Activated CD8-positive, alpha-beta memory T cell treated with anti-CD3 and anti-CD28 coated beads, Interleukin-2, amount 50 U/mL, for 24 hours (primary cell): Measurements from ENCODE around the gene NCKAP5.

ENCODE experiments used
- DNase-seq: peaks from one replicate; pipeline ENCODE4 v3.0.0-alpha.2; 2020; ENCODE audit errors: extremely low read depth

The NCKAP5 gene

DNA sequence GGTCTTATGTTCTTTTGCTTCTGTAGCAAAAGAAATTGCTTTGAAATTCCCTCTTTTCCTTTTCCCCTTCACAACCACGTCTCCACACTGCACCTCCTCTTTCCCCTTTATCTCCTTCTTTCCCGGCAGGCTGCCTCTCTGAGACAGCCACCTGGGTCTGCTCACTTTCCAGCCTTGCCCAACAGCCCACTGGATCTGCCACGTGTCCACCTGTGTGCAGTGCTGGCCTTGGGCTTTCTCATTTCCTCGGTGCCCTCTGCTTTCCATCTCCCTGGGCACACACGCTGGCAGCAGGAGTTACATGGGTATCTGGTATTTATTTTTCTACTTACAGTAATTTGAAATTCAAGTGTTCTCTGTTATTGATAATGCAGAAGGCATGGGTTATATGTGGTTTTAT, 684.8 kb downstream of the NCKAP5 start:
- DNase-seq, result no peak

DNA sequence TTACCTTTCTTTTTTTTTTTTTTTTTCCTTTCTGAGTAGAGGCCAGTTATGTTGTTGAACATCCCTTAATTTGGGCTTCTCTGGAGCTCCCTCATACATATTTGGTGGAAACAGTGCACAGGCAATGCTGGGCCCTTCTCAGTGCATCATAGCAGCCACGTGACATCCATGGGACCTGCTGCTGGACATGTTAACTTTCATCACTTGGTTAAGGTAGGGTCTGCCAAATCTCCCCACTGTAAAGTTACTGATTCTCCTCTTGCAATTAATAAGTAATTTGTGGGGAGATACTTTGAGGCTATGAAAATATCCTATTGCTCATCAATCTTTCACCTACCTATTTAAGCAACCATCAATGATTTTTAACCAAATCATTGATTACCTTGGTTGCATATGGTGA, 686.7 kb downstream of the NCKAP5 start:
- no peak for DNase-seq

DNA sequence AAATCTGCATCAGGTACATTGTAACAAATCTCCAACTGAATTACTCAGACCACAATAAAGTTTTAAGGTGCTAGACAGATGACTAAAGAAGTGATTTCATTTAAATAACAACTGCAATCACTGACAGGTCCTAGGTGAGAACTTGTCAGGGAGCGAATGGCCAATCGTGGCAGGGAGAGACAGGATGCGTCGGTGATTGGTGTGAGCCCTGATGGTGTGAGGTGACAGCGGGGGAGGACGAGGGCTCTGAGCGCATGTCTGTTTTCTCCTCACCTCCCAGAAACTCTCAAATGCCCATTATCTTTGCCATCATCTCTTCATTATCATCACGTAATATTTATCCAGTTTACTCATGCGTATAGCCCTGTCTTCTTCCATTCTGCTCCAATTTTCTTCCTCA, 690.3 kb downstream of the NCKAP5 start:
- DNase-seq, result no peak

DNA sequence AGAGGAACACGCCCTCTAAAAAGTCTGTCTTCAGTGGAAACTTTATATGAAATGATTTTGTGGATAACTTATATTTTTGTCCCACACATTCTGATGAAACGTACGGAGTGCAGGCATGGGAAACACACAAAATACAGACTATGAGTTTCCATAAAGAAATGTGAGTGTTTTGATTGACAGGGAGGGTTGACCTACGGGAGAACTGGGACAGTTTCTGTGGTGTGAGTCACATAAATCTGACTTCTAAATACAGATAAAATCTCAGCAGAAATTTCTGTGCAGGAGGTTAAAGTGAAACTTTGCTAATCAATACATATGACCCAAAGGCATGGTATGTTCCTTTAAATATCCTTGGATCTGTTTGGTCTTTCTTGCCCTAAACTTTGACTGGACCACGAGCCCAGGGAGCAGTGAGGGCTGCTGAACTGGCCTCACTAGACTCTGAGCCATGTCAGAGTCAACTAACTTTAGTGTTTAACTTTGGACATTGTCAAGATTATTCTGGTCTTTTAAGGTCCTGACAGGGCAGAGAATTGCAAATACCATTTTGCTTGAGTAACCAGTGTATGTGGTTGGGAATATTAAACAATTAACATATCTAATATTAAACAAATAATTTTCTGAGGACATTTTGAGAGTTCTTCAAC, 691.4 kb downstream of the NCKAP5 start:
- no peak for DNase-seq

DNA sequence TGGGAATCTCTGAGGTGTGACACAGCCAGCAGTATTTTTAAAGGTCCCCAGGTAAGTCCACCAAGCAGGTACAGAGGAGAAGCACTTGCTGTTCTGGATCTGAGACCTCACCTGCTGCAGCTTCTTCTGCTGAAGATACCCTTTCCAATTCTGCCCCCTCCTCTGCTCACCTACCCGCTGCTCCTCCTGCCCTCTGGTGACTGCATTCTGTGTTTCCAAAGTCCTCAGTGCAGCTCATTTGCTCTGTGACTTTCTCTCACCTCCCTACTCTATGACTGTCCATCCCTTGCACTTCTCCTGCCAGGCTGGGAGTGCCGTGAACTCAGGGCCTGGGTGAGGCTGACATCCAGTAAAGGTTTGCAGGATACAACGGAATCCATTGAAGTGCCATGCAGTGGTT, 693.1 kb downstream of the NCKAP5 start:
- DNase-seq, result no peak

DNA sequence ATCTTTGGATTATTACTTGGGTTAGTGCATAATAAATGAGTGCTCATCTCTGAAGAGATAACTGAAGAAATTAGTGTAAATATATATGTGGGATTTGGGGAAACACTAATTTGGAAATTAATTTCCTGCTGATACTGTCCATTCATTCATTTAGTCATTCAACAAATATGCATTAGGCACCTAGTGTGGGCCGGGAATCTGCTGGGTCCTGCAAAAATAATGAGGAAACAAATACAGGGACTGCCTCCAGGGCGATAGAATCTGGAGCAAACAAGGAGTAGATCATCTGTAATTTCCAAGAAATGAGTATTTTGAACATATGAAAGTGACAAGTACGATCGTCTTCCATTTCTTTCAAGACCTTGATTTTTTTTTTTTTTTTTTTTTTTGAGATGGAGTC, 694.5 kb downstream of the NCKAP5 start:
- no peak for DNase-seq

DNA sequence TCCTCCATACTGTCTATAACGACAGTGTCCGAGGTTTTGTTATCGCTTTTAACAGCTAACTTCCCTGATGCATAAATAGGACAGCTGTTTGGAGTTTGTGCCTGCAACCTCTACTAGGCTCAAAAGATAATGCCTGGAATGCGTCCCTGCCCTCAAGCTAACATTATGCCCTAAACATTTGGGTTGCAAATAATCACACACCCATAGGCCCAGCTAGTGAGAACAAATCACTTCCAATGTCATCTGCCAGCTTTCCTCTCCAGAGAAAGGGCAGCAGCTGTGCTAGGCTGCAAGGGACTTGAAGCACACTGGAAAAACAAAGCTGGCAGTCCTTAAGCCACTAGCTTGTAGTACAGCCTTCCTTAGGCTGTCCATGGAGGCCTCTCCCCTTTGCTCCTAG, 696.4 kb downstream of the NCKAP5 start:
- DNase-seq, result no peak

DNA sequence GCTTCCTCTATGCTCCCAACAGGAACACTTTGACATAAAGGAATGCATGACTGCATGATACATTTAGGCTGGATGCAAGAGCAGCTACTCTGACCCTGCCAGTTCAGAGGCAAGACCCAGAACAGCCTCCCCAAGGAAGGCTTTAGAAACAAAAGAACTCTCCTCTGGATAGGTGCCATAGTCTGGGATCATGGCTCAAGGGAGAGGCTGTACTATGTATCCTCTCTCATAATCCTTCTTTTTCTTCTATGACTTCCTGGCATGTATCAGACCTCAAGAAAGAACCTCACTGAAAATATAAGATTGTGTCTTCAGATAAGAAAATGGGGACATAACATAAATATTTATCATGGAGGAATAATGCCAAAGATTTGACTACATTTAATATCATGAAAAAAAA, 704.3 kb downstream of the NCKAP5 start:
- no peak for DNase-seq

DNA sequence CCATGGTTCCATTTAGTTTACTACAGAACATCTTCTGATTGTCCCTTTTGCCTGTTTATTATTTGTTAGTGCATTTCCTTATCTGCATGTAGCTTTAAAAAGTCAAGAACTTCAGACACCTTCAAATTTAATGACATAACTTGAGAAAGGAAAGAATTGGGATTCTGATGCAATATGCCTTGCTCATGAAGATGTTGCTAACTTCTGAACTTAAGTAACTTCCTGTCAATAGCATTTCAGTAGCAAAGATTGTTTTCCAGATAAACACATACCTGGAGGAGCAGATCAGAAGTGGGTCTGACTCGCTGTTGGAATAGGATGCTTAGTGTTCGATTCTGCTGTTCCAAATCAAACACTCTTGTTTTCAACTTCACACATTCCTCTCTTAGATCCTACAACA, 708.0 kb downstream of the NCKAP5 start:
- DNase-seq, result no peak

DNA sequence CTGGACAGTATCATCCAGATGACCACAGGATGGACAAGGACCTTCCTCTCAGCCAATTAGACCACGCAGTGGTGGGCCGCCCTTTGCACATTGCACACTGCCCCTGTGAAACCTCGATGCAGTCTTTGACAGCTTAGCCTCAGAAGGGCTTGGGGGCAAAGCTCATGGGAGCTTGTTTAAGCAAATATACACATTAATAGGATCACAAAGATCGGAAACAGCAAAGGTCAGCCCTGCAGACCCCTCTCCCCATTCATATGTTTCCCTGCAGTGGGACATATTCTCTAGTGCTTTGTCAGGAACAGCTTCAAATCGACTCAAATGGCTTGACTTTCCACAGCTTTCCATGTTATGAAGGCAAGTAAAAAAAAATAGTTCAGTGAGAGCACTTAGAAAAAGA, 708.7 kb downstream of the NCKAP5 start:
- DNase-seq, result no peak

DNA sequence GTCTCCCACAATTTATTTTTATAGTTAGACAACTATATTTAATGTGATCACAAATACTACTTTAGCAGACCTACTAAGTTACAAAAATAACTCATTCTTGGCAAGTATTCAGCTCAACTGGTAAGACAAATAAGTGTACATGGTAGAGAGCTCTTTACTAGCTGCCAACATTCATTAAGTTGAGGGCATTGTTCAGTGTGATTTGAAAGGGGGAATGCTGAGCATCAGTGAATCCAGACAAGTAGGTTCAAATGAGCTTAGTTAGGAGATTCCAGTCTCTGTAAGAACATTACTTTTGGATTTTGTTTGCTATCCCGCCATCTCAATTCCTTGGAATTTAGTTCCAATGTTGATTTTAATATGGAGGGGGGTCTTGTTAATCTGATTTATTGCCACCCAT, 710.9 kb downstream of the NCKAP5 start:
- no peak for DNase-seq

DNA sequence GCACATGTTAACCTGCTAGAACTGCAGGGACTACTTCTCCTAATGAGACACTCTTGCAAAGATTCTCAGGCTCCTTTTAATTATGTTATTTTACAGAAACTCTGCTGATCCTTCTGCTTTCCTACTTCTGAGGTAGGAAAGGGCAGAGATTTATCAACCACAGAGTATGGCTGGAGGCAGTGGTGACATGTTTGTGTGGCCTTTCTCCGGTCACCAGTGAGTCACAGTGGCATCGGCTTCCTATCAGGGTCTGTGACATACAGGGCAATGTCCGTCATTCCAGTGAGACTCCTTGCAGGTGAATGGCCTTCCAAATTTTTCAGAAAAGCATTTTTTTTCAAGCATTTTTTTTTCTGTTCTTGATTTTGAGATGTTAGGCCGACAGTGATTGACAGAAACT, 717.6 kb downstream of the NCKAP5 start:
- no peak for DNase-seq

DNA sequence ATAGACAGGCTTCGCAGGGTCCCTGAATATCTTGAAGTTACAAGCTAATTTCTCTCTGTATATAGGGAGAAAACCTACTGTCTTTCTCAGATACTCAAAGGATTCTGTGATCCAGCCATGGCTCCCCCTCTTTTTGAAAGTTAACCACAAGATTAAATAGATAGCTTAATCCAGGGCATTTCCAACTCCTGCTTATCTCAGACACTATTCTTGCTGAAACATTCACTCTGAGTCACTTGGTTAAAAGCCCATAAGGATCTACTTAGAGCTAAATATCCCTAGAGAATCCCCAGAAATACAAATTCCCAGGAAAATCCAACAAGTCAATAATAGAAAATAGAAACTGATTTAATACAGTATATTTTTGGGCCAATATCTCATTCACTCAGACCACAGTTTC, 719.1 kb downstream of the NCKAP5 start:
- no peak for DNase-seq

DNA sequence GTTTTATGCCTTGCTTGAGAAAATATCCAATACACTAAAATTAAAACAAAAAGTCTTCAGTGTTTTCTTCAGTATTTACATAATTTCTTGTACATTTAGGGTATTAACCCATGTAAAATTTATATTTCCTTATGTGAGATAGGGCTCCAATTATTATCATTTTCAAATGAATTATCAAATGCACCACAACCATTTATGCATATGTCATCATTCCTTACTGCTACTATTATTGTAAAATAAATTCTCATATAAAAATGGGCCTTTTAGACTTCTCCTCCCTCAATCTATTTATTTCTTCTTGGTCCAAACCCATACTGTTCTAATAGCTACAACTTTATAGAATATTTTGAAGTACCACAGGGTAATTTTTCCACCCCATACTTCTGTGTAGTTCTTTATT, 722.9 kb downstream of the NCKAP5 start:
- DNase-seq, result no peak

DNA sequence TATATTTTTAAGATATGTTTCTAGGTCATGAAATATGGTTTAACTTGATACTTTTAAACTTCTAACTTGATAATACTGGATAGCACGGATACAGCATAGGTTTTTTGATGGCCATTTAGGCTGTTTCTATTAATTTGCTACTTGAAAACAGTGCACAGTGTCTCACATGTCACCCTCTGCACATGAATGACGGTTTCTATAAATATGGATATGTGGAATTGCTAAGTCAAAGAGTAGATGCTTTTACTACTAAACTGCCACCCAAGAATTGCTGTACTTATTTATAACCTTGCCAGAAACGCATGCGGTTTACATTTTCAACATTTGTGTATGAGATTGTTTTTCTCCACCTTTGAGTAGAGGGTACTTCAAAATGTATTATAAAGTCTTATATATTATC, 723.7 kb downstream of the NCKAP5 start:
- no peak for DNase-seq

DNA sequence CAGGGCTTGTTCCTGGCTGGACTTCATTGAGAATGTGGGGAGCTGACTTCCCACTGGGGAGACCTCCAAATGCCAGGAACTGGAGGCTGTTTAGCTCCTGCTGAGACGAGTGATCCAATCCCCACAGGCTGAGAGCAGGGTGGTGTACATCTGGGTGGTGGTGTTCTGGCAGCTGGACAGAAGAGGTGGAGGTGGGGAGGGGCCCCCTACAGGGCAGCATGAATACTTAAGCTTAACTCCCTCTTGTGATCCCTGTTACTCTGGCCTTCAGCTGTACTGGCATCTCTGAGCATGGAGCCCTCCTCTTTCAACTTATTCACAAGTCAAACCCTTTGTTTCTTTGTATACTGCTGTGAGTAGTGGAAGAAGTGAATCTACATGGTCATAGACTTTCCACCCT, 730.5 kb downstream of the NCKAP5 start:
- DNase-seq, result no peak

DNA sequence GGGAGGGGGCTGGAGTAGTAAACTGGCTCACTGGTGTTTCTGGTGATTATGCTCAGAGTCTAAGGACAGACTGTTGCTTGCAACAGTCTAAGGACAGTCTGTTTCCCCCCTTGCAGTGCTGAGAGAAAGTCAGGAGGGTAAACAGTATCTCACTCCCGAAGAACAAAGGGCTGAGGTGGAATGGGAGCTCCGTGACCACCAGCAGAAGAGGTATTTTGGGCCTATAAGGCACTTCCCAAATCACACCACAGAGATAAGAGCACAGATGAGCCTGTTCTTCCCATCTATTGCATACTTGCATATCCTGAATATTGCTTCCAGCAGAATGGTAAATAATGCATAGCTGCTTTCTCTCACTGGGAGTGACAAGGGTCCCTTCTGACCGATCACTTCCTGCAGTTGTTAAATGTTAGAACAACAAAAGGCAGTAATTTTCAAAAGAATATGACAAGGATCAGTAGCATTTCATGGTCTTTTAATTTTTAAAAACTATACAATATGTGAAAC, 737.9 kb downstream of the NCKAP5 start:
- no peak for DNase-seq

DNA sequence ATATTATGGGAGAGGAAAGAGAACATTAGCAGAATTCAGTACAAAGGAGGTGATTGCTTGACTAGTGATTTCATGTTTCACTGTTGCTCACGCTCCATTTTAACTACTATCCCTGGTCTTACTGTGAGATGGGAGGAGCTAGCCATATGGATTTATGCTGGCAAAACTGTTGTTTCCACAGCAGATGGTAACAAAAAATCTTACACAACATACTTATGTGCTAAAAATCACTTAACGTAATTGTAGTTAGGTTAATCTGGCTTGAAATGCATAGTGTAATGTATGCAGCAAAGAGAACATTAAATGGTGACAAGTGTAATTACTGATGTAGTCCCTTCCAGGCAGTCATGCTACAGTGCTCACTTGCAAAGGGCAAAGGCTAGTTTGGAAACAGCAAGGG, 742.7 kb downstream of the NCKAP5 start:
- DNase-seq, result no peak

DNA sequence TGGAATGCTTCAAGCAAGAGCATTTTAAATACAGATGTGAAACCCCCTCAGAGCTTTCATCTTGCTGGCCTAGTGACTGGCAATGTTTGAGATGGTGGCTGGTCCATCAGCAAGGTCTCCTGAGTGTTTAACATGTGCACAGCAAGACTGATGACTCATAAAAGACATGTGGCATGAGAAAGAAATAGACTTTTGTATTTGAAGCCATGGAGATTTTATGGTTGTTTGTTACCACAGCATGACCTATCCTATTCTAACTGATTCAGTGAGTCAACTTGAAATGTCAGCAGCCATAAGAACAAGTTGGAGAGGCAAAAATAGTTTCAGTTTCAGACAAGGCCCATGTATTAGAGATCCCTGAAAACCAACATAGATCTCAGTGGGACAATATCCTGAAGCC, 743.5 kb downstream of the NCKAP5 start:
- DNase-seq, result no peak

DNA sequence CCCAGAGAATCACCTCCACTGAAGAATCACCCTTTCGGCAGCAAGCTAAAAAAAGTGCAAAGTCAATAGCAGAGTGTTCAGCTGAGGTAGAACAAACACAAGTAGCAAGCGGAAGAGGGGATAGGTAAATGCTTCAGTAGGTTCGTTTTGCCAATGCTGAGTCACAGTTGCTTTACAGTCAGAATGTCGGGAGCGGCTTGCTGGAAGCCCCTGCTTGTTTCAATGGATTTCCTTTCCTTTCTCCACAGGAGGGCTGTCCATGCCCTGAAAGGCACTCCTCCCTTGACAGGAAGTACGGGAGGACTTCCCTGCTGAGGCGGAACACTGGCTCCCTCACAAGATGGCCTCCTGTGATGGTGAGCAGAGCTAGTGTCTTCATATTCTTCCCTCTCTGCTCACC, 752.0 kb downstream of the NCKAP5 start:
- DNase-seq, result no peak

DNA sequence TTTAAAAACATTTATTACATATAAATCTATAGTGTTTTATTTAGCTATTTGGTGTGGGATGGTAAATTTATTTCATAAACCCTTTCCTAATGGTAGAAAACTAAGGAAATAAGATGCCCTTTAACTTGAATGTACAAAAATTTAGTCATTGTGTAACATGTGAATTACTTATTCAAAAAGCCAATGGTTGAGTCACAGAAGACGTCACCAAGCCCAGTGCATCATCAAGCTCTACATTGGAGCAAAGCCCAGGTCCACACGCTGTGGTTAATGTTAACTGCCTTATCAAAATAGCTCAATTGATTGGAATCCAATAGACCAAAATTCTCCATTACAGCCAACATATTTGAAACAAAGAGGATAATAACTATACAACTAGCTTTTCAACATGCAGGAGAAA, 752.7 kb downstream of the NCKAP5 start:
- no peak for DNase-seq

DNA sequence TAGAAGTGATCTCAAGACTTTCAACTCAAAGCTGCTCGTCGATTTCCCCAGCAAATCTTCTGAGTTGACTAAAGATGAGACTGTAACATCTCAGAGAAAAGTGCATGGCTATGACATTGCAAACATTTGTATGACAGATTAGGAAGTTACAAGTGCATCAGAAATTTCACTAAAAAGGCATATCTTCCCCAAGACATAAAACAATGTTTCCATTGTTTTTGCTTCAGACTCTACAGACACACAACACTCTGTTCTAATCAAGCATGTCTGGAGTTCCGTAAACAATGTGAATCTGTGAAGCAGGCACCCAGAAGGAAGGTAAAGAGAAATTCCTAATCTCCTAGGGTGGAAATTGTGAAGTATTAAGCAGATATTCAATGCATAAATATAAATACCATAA, 753.6 kb downstream of the NCKAP5 start:
- DNase-seq, result no peak

DNA sequence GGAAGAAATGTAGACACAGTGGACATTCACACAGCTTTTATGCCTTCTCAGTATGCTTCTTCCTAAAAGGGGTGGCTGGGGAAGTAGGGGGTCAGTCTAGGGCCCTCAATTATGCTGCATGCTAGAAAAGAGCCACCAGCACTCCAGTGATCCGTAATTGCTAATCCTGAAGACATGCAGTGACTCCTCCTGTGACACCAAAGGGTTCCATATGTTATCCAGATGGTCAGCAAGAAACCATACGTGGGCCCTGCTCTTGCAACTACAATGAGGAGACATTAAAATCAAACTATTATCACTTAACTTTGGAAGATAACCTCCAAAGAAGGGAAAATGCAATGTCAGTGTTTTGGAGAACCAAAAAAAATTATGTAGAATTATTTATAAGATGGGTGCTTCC, 754.8 kb downstream of the NCKAP5 start:
- DNase-seq, result no peak

DNA sequence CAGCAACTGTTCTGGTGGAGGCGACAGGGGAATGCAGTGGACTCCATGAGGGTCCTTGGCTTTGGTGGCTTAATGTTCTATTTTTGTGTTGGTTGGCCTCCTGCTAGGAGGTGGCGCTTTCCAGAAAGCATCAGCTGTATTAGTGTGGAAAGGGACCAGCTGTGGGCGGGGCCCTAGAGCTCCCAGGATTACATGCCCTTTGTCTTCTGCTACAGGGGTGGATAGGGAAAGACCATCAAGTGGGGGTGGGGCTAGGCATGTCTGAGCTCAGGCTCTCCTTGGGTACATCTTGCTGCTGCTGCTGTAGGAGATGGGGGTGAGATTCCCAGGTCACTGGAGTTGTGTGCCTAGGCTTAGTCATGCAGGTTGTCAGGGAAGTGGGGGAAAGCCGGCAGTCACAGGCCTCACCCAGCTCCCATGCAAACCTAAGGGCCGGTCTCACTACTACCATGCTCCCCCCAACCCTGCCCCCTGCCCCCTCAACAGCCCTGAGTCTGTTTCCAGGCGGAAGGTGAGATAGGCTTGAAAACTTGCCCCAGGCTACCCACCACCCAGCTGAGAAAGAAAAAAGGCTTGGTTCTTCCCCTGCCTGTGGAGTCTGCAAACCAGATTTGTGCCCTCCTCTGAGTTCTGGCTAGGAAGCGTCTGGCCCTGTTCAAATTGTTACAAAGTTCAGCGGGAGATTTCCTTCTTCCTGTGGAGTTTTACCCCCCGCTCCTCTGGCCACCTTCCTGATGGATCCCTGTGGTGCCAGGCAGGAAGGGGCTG, 756.9 kb downstream of the NCKAP5 start:
- no peak for DNase-seq
